ENCODE measurements around the gene PDE2A. TPM values are rescaled to one million over a fixed set of nuclear protein-coding genes. Genes with fewer than 3 reads are reported as not detected.

Gene PDE2A
- polyA plus RNA-seq, 2 of the 4 experiments (the other 2 are of a cell fraction): 0.62 to 1.5 TPM

GRCh38 chr11:72573855-72574445 lies 100.3 kb downstream of the PDE2A start:
- no peak for DNase-seq (ENCODE audit: low read depth in 1 of 2, low spot score in 1 of 2)
- no peak for FAIRE-seq
- Histone ChIP-seq H3K4me3 (no peak overlapping the region), H3K9me3 (no peaks in the 10 kb centered on the region), H3K4me2 (peak overlapping the region; percentile 58), H3K4me1 (peaks cover 3% of the 10 kb centered on the region; the same call in 1 of the 3 replicates), H3K27ac (no peak overlapping the region)
- ATAC-seq: no peak; a peak in 1 of 6 replicates
- ChIA-PET POLR2A (interaction anchor here (1.5 kb wide), 1 partner anchor 103 kb away, joined by 3 read pairs; no protein-coding TSS in a partner anchor), CTCF (interaction anchor here (0.6 to 6.3 kb wide), 38 partner anchors 9 to 850 kb away, joined by 3 to 54 read pairs (median 4); no protein-coding TSS in a partner anchor)
- 44% methylated on average over 2 of the region's 2 CpGs for WGBS (ENCODE audit: missing lambda C conversion rate)
- TF ChIP-seq KDM1A (IDR thresholded peaks at IDR 0.05; ENCODE audit: low read depth) (no peak), NFE2L2 (conservative IDR thresholded peaks at IDR 0.05; ENCODE audit: low read length) (no peak), PBX3 (IDR thresholded peaks at IDR 0.05) (no peak), USF2 (IDR thresholded peaks at IDR 0.05) (no peak), CTCF (IDR thresholded peaks at IDR 0.05) (no peak), HDAC2 (IDR thresholded peaks at IDR 0.05) (no peak), GATA3 (IDR thresholded peaks at IDR 0.05; ENCODE audit: borderline replicate concordance) (no peak), POLR2AphosphoS2 (conservative IDR thresholded peaks at IDR 0.05; ENCODE audit: low read length) (no peak), HOXB13 (CRISPR knock-in tag; IDR thresholded peaks at IDR 0.05; ENCODE audit: low read depth) (no peak), JUNB (IDR thresholded peaks at IDR 0.05) (no peak), ZSCAN20 (CRISPR knock-in tag; IDR thresholded peaks at IDR 0.05) (no peak), HOXA7 (CRISPR knock-in tag; IDR thresholded peaks at IDR 0.05) (no peak), TP53 (CRISPR knock-in tag; IDR thresholded peaks at IDR 0.05) (no peak), ATOH8 (CRISPR knock-in tag; IDR thresholded peaks at IDR 0.05; ENCODE audit: low read depth) (no peak), REST (IDR thresholded peaks at IDR 0.05) (no peak), HMGXB4 (CRISPR knock-in tag; IDR thresholded peaks at IDR 0.05; ENCODE audit: borderline replicate concordance) (no peak)

Measured in A549 (cell line).